Activated CD4-positive, alpha-beta memory T cell treated with anti-CD3 and anti-CD28 coated beads, Interleukin-2, amount 10 ng/mL, durations not matched to agents 7 days and 5 days (primary cell): Measurements from ENCODE around the gene BMAL2. TPM values are rescaled to one million over a fixed set of nuclear protein-coding genes. Genes with fewer than 3 reads are reported as not detected.

Experiments used
- total RNA-seq, 2 experiments: library from RNA; stranded (reverse); gene quantifications; one replicate each; pipeline ENCODE4 v1.2.3, GENCODE V29; 2021

Gene BMAL2
- total RNA-seq, 2 experiments from 2014 or later = 28.8 to 29.1 TPM

Other genes starting within 250 kb of the BMAL2 start
- 10 to 100 TPM; 19.1 to 25.8 TPM for gene STK38L, start 88.5 kb upstream of the BMAL2 start, total RNA-seq
- under 1 TPM; 0.38 to 0.60 TPM for gene SMCO2, start 113.9 kb downstream of the BMAL2 start, total RNA-seq
- 1 to 10 TPM; 7.3 to 9.7 TPM for gene PPFIBP1, start 191.4 kb downstream of the BMAL2 start, total RNA-seq